Activated CD4-positive, CD25-positive, alpha-beta regulatory T cell (primary cell): ENCODE measurements around the gene DDR2.
"Not testable (repeated sequence)": the region's sequence is repeated elsewhere in the genome, so short reads cannot be mapped to it uniquely, and the experiment has no call there.

Experiments used
- DNase-seq, 4 experiments: peaks; one replicate each; lab custom pipeline; 2025; lab: John Stamatoyannopoulos, UW

Gene DDR2

DNA sequence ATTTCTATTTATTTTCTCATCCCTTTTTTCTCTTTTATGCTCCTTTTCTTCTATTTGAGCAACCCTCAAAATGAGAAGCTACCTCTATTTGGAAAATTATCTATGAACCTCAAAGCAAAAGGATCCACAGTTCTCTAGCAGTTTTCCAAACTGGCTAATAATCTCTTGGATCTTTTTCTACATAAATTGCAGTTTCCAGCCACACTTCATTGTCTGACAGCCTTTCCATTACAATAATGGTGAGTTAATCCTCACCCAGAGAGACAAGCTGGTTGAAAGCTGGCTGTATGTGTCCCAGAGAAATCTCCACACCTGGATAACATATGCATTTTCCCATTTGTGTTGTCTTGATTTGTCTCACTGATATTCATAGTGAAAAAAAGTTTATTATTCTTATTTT, 141.7 kb downstream of the DDR2 start:
- no peak for DNase-seq

DNA sequence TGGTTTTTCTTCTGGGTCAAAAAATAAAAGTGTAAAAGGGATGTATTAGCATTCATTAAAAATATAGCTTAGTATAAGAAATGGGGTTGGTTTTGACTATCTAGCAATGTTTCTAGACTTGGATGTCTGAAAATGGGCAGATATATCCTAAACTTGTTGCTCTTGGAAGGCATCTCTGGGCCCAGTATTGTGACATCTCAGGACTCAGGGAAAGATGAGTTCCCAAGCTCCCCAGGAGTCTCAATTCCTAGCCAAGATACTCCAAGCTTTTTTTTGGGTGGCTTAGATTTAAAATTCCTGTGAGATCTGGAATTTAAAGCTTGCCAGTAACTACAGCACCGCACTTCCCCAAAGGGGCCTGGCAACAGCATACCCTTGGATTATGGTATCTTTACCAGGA, 146.8 kb downstream of the DDR2 start:
- no peak for DNase-seq

DNA sequence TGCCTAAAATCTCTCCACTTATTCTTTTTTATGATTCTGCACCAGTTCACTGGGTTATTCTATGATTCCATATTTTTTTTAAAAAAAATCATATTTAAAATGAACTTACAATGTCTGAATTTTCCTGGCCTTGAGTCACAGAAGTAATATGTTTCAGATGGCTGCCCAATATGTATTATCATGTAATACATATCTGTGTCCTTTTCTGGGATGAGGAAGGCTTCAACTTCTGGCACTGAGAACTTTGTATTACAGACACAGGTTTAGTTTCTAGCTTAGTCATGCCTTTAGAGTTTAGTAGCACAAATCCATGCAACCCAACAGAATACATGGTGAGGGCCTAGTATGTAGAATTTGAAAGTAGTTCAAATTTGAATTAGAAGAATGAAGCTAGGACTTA, 150.4 kb downstream of the DDR2 start:
- DNase-seq, result no peak

DNA sequence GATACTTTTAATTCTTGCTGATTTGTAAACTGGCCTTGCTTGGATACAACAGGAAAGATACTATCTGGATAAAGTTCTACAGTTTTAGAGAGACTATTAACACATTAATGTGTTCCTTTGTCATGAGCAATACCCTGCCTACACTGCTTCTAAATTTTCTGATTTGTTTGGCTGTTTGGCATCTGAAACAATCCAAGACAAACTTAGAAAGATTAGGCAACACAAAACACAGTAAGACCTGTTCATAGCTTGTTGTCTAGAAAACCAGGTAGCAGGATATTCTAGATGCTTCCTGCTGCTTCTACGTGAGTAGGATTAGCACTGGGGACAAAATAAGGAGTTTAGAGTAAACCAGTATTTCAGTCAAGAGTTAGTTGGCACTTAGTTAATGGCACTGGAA, 152.7 kb downstream of the DDR2 start:
- DNase-seq, result not testable (repeated sequence)

DNA sequence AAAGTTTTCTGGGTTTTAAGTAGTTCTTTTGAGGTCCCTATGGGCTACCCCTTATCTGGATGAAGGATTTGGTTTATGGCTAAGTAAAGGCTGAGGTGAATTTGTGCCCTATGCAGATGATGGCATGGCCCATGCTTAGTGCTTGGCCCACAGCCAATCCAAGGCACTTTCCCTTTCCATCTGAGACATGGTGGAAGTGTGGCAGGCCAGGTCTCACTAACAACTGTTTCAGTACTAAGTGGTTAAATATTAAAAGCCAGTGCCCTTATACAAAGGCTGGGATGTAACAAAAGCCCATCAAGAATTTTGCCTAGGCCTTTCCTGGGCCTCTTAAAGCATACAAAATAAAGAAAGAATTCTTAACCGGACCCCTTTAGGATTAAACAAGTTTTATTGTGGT, 156.5 kb downstream of the DDR2 start:
- not testable (repeated sequence) for DNase-seq

DNA sequence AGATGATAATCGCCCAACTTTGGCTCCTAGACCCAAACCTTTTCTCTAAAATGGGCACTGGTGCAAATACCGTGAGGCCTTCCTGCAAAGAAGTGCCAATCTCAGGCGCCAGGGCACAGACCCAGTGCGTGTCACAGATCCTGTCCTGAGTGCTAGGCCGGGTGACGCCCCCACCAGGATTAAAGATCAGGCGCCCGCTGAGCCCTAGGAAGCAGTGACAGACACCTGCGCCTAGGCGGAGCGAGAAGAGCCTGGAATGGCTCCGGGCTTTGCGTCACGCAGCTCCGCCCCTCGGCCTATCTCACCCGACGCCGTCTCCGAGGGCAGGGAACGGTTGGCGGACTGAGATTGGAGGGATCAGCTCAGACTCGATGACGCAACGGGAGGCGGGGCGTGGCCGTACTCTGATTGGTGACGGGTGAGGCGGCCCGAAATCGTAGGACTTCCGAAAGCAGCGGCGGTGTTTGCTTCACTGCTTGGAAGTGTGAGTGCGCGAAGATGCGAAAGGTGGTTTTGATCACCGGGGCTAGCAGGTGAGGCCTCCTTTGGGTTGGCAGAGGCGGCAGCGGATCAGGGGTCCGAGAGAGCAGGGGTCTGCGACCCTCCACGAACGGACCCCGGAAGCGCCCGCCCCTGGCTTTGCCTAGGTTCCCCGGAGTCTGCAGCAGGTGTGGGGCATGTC, 158.2 kb downstream of the DDR2 start, which contains the start of gene HSD17B7:
Gene HSD17B7, plus strand, starts transcription at position 400 of the 682 bp plus-strand sequence. Its CDS starts 99 bp downstream, at position 499.
- DNase-seq, result peak; percentile 12 to 30 (median 28)

DNA sequence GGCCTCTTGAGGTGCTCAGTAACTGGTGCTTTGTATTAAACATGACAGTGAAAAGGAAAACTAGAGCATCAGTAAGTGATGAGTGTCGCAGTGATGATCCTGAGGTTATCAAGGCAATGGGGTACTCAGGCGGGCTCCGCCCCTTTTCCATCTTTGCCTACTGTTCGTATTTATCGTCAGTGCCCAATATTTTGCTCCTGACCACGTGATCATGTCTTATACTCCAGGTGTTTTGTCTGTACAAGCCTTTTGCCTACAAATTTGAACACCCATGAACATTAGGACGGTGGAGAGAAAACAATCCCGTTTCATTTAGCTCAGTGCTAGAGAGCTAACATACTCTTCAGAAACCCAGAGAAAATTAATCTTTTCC, 158.7 kb downstream of the DDR2 start:
- DNase-seq, result not testable (repeated sequence)

DNA sequence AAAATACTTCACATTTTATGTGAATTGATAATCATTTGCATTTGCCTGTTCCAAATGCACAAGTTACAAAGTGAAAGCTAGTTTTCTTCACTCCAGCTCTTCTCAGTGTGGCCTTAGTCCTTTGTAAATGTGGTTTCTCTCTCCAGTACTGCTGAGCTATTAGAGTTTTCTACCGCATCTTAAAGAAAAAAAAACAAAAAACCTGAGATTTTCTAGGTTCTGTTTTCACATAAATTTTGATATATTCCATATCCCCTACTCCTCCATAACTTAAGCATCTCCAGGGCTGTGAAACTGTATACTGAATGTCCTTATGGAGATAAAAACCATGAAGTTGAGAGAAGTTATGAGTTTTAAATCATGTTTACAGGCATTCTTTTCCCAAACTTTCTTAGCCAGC, 162.0 kb downstream of the DDR2 start:
- not testable (repeated sequence) for DNase-seq

DNA sequence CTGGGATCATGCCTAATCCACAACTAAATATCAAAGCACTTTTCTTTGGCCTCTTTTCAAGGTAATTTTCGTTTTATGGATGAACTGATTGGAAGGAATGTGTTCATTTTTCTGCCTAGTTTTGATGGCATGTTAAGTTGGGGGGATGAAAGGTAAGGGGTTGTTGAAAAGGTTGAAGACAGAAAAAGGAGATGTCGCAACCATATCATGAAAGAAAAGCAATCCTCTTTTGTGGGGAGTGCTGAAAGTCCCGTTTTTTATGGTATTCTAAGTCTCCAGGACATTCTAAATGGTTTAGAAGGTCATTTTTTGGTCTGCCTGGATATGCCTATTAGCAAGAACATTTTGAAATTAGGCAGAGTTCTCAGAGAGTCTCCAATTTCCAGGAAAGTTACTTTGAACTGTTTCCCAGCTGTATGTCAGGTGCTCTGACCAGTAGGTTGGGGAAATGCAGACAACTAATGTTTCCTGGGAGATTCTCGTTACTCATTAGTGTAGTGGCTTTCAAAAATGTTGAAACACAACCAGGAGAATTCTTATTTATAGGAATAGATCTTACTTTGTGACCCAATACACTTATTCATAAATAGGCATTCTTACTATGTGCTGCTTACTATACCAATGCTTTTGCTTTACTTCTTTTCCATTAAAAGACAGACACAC, 164.5 kb downstream of the DDR2 start:
- not testable (repeated sequence) for DNase-seq

DNA sequence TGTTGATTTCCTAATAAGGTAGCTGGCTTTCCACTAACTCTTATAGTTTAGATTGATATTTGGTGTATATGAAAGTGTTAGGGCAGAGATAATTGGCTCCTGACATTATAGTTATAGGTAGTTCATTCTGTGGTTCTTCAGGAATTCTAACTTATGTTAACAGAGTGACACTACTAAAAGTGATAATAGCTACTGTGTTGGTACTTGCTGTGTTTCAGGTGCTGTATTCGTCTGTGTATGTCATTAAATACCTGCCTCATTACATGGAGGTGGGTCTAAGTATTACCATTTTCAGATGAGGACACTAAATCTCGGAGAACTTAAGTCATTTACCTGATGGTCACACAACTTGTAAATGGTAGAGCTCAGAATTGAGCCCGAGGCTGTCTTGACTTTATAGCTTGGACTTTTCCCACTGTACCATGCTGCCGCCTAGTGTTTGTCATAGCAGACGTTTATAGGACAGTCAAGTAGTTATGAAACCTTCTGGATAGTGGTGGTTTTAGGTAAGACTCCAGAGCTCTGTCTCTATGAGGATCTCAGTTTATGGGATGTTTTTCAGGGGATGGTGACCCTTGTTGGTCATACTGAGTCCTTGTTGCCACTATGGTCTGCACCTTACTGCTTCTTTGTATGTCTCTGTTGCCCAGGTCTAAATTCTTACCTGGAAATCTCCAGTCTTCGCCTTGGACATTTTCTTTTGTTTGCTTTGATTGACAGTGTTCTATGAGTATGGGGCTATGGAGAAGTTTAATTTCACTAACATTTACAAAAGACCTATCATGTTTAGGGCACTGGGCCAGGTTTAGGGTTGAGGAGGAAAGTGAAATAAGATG, 167.9 kb downstream of the DDR2 start:
- DNase-seq, result not testable (repeated sequence)

DNA sequence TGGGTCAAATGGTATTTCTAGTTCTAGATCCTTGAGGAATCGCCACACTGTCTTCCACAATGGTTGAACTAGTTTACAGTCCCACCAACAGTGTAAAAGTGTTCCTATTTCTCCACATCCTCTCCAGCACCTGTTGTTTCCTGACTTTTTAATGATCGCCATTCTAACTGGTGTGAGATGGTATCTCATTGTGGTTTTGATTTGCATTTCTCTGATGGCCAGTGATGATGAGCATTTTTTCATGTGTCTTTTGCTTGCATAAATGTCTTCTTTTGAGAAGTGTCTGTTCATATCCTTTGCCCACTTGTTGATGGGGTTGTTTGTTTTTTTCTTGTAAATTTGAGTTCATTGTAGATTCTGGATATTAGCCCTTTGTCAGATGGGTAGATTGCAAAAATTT, 175.2 kb downstream of the DDR2 start:
- DNase-seq, result not testable (repeated sequence)

DNA sequence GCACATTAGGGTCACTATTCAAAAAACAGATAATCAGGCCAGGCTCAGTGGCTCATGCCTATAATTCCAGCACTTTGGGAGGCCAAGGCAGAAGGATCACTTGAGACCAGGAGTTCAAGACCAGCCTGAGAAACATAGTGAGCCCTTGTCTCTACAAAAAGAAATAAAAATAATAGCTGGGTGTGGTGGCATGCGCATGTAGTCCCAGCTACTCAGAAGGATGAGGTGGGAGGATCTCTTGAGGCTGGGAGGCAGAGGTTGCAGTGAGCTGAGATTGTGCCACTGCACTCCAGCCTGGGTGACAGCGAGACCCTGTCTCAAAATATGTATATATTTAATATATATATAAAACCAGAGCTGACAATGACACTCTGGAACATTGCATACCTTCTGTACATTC, 180.1 kb downstream of the DDR2 start:
- not testable (repeated sequence) for DNase-seq

DNA sequence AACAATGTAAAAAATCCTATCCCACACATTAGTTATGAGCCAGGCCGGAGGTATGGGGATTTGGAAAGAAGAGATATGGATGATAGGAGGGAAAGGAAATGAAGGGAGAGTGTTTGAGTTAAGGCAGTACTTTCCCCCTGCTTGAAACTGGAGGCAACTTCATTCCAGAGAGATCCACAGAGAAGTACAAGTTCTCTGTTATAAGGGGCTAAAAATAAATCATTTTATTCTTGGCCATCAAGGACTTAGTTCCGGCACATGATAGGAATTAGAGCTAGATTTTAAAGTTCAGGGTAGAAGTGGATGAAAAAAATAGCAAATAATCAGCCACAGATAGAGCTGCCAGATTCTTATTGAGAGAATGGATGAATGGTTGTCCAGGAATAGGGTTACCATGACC, 185.9 kb downstream of the DDR2 start:
- not testable (repeated sequence) for DNase-seq

DNA sequence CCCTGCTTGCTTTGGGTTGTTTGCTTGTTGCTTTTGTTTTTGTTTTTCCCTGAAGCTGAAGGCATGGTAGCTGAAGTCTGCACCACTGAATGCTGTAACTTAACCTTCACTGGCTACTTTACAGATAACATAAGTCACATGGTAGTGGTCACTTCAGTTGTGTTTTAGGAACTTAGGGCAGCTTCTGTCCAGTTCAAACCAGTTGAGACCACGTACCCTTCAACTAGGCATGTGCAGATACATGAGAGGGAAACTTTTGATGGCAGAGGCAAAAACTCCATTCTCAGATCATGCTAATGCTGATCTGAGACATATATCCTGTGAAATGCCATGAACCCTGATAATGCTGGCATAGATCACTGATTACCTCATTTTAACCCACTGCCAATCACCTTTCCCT, 186.4 kb downstream of the DDR2 start:
- DNase-seq, result not testable (repeated sequence)

DNA sequence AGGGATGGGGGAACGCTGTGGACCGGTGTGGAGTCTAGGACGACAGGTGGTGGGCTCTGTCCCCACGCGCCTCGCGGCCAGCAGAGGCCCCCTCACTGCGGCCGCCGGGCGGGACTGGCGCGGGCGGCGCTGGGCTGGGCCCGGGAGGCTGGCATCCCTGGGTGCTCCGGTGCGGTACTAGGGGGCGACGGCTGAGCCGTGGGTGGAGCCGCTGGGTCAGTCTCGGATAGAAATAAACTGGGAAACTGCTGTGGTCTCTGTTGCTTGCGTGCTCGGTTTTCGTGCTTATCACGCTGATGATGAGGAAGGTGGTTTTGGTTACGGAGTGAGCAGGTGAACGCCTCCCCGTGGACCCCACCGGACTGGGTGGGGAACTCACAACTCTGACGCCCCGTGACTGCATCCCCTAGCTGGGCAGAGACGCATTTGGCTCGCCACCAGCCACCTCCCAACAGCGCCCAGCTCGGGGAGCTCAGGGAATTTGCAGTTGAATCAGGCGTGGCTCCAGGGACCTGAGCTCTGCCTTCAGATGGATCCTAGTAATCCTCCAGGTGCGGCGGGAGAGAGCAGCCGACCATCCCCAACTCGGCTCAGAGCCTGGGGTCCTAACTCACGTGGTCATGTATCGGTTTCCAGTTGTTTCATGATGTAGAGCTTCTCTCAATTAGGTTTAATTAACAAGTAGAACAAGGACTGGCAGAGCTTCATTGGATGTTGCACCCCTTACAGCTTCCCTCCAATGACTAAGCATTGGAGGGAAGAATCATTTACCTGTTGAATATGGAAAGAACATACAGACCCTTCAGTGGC, 190.3 kb downstream of the DDR2 start:
- DNase-seq, result no peak

DNA sequence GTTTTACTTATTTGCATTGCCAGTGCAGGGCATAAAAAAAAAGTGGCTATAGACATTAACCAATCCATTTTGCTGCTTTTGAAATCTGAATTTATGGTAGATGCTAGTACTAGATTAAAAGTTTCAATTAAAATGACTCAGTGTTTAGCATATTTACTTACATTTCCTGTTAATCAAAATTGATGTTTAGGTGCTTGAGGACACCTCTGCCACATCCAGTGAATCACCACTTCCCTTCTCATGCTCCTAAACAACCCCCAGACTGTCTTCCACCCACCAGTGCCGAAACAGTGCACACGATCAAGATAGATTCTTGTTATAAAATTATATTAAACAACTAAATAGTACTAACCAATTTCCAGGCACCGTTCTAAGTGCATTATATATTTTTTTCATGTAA, 191.0 kb downstream of the DDR2 start:
- no peak for DNase-seq

DNA sequence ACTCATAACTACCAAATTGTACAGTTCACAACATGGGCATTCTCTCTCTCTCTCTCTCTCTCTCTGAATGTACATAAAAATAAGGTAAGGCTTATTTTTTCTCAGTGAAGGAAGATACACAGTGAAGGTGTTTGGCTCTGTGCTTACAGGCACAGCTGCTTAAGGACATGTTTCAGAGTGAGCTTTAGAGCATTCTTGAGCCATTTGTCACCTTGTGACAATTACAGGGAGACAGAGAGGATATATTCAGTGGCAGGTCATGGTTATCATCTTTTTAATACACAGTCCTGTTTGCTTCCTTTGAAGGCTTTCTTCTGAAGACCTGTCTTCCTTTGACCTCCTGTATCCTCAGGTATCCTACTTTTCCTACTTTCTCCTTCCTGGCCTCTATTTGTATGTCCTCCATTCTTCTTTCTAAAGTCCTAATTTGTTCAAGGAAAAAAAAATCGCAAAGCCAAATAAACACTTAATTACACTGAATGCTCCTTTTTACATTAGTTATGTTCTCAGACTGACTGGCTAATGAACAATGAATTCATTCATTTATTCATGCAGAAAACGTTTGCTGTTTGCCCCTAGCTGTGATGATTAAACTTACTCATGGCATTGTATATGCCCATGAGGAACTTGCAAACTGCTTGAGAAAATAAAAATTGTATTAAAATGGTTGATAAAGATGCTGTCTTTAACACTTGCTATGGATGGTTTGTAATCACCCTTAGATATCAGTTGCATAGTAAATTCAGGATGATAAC, 191.7 kb downstream of the DDR2 start:
- no peak for DNase-seq

DNA sequence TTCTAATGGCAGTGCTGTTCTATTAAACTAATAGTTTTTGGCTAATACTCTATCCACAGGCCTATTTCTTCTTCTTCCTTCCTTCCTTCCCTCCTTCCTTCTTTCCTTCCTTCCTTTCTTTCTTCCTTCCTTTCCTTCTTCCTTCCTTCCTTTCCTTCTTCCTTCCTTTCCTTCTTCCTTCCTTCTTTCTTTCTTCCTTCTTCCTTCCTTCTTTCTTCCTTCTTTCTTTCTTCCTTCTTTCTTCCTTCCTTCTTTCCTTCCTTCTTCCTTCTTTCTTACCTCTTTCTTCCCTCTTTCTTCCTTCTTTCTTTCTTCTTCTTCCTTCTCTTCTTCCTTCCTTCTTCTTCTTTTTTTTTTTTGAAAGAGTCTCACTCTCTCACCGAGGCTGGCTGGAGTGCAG, 197.0 kb downstream of the DDR2 start:
- no peak for DNase-seq

DNA sequence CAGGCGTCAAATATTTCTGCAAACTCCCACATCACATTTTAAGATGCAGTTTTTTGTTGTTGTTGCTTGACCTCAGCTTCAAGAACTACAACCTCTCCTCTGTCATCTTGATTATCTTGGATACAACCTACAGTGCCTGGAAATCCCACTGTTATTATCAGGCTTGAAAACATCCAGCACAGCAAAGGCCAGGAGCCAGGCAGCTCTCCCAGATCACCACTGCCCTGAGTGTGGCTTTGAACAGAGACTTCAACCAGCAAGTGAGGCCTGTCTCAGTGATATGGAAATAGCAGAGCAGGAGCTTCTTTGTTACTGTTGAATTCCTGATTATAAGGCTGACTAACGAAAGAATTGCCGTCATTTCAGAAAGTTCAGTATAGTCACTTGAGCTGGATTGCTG, 200.2 kb downstream of the DDR2 start:
- DNase-seq, result no peak

DNA sequence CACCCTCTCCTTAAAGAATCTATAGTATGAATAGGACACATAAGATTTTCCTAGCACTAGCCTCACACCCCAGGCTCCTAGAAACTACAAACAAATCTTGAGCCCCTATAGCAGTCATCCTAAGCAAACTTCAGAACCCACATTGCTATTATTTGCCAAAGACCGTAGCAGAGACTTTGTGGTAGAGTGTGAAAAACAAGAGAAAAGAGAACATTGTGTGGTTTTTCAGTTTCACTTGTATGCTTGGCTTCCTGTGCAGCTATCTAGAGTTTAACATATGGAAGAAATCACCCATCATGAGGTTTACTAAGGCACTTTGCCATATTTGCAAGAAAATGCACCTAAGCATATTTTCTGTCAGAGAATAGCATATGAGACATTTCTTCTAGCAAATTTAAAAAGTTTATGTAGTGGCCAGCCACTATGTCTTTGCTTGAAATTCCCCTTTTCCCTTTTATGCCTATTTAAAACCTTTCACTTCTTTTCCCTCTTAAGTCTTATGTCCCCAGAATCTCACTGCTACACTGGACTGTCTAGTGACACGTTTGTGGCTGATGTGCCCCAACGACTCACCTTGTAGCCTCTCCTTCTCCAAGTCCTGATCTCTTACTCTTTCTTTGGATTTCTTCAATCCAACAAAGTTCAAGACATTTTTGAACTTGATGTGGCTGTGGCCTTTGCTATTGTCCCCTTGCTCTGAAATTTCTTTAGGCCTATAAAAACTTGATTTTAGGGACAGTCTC, 203.1 kb downstream of the DDR2 start:
- no peak for DNase-seq
